ENCODE data around the gene NEK7.

The NEK7 gene

GRCh38 chr1:198259333-198260074 lies 102.7 kb downstream of the NEK7 start:
- Histone ChIP-seq H3K4me1 (ENCODE audit: insufficient read depth, low read length) (peaks cover 17% of the 10 kb centered on the region; the same call in 1 of the 2 replicates), H3K36me3 (ENCODE audit: insufficient read depth, low read length) (no peaks in the 10 kb centered on the region), H3K9me3 (ENCODE audit: insufficient read depth, low read depth, low read length) (no peaks in the 10 kb centered on the region), H3K9ac (ENCODE audit: low read depth, low read length) (no peak overlapping the region), H3K27ac (ENCODE audit: low read depth, low read length) (no peak overlapping the region), H3K4me3 (ENCODE audit: low read length) (no peak overlapping the region), H3K27me3 (ENCODE audit: insufficient read depth, low read length) (no peaks in the 10 kb centered on the region)
- 96% methylated on average over 3 of the region's 3 CpGs for WGBS

GRCh38 chr1:198261886-198262285 lies 105.1 kb downstream of the NEK7 start:
- no peaks in the 10 kb centered on the region for H3K4me1 ChIP-seq (ENCODE audit: insufficient read depth, low read length)
- H3K9me3 ChIP-seq (ENCODE audit: insufficient read depth, low read depth, low read length): no peaks in the 10 kb centered on the region
- no peaks in the 10 kb centered on the region for H3K27me3 ChIP-seq (ENCODE audit: insufficient read depth, low read length)
- no peak overlapping the region for H3K27ac ChIP-seq (ENCODE audit: low read depth, low read length)
- H3K36me3 ChIP-seq (ENCODE audit: insufficient read depth, low read length): no peaks in the 10 kb centered on the region
- H3K9ac ChIP-seq (ENCODE audit: low read depth, low read length): no peak overlapping the region
- H3K4me3 ChIP-seq (ENCODE audit: low read length): no peak overlapping the region

GRCh38 chr1:198263186-198263585 lies 106.4 kb downstream of the NEK7 start:
- no peaks in the 10 kb centered on the region for H3K9me3 ChIP-seq (ENCODE audit: insufficient read depth, low read depth, low read length)
- no peaks in the 10 kb centered on the region for H3K27me3 ChIP-seq (ENCODE audit: insufficient read depth, low read length)
- H3K4me1 ChIP-seq (ENCODE audit: insufficient read depth, low read length): no peaks in the 10 kb centered on the region
- no peak overlapping the region for H3K4me3 ChIP-seq (ENCODE audit: low read length)
- WGBS: 96% methylated on average over 4 of the region's 5 CpGs
- H3K9ac ChIP-seq (ENCODE audit: low read depth, low read length): no peak overlapping the region
- H3K36me3 ChIP-seq (ENCODE audit: insufficient read depth, low read length): no peaks in the 10 kb centered on the region
- H3K27ac ChIP-seq (ENCODE audit: low read depth, low read length): no peak overlapping the region

- Histone ChIP-seq H3K9ac (ENCODE audit: low read depth, low read length) (no peak overlapping the region), H3K36me3 (ENCODE audit: insufficient read depth, low read length) (no peaks in the 10 kb centered on the region), H3K27me3 (ENCODE audit: insufficient read depth, low read length) (no peaks in the 10 kb centered on the region), H3K9me3 (ENCODE audit: insufficient read depth, low read depth, low read length) (no peaks in the 10 kb centered on the region), H3K27ac (ENCODE audit: low read depth, low read length) (no peak overlapping the region), H3K4me3 (ENCODE audit: low read length) (no peak overlapping the region), H3K4me1 (ENCODE audit: insufficient read depth, low read length) (no peaks in the 10 kb centered on the region)
Measured at GRCh38 chr1:198264282-198264681, 107.5 kb downstream of the NEK7 start.

- Histone ChIP-seq H3K27ac (ENCODE audit: low read depth, low read length) (no peak overlapping the region), H3K27me3 (ENCODE audit: insufficient read depth, low read length) (no peaks in the 10 kb centered on the region), H3K36me3 (ENCODE audit: insufficient read depth, low read length) (no peaks in the 10 kb centered on the region), H3K4me3 (ENCODE audit: low read length) (no peak overlapping the region), H3K9me3 (ENCODE audit: insufficient read depth, low read depth, low read length) (no peaks in the 10 kb centered on the region), H3K9ac (ENCODE audit: low read depth, low read length) (no peak overlapping the region), H3K4me1 (ENCODE audit: insufficient read depth, low read length) (no peaks in the 10 kb centered on the region)
- WGBS: 78% methylated on average over 3 of the region's 3 CpGs
Measured at GRCh38 chr1:198265073-198265661, 108.4 kb downstream of the NEK7 start.

- H3K9me3 ChIP-seq (ENCODE audit: insufficient read depth, low read depth, low read length): no peaks in the 10 kb centered on the region
- H3K27me3 ChIP-seq (ENCODE audit: insufficient read depth, low read length): no peaks in the 10 kb centered on the region
- H3K36me3 ChIP-seq (ENCODE audit: insufficient read depth, low read length): no peaks in the 10 kb centered on the region
- H3K4me3 ChIP-seq (ENCODE audit: low read length): no peak overlapping the region
- no peaks in the 10 kb centered on the region for H3K4me1 ChIP-seq (ENCODE audit: insufficient read depth, low read length)
- H3K27ac ChIP-seq (ENCODE audit: low read depth, low read length): no peak overlapping the region
- no peak overlapping the region for H3K9ac ChIP-seq (ENCODE audit: low read depth, low read length)
Measured at GRCh38 chr1:198267056-198267455, 110.3 kb downstream of the NEK7 start.

GRCh38 chr1:198267921-198268320 lies 111.1 kb downstream of the NEK7 start:
- Histone ChIP-seq H3K4me3 (ENCODE audit: low read length) (no peak overlapping the region), H3K9me3 (ENCODE audit: insufficient read depth, low read depth, low read length) (no peaks in the 10 kb centered on the region), H3K27ac (ENCODE audit: low read depth, low read length) (no peak overlapping the region), H3K27me3 (ENCODE audit: insufficient read depth, low read length) (no peaks in the 10 kb centered on the region), H3K36me3 (ENCODE audit: insufficient read depth, low read length) (no peaks in the 10 kb centered on the region), H3K4me1 (ENCODE audit: insufficient read depth, low read length) (no peaks in the 10 kb centered on the region), H3K9ac (ENCODE audit: low read depth, low read length) (no peak overlapping the region)
- WGBS: 92% methylated on average over 4 of the region's 4 CpGs

GRCh38 chr1:198268784-198269645 lies 112.2 kb downstream of the NEK7 start:
- Histone ChIP-seq H3K4me3 (ENCODE audit: low read length) (no peak overlapping the region), H3K4me1 (ENCODE audit: insufficient read depth, low read length) (no peaks in the 10 kb centered on the region), H3K27ac (ENCODE audit: low read depth, low read length) (no peak overlapping the region), H3K27me3 (ENCODE audit: insufficient read depth, low read length) (no peaks in the 10 kb centered on the region), H3K36me3 (ENCODE audit: insufficient read depth, low read length) (no peaks in the 10 kb centered on the region), H3K9ac (ENCODE audit: low read depth, low read length) (no peak overlapping the region), H3K9me3 (ENCODE audit: insufficient read depth, low read depth, low read length) (no peaks in the 10 kb centered on the region)
- WGBS: 97% methylated on average over 2 of the region's 3 CpGs

- no CpG with 5 or more reads among the region's 1 CpG for WGBS
- H3K27me3 ChIP-seq (ENCODE audit: insufficient read depth, low read length): no peaks in the 10 kb centered on the region
- H3K9me3 ChIP-seq (ENCODE audit: insufficient read depth, low read depth, low read length): no peaks in the 10 kb centered on the region
- no peaks in the 10 kb centered on the region for H3K36me3 ChIP-seq (ENCODE audit: insufficient read depth, low read length)
- H3K27ac ChIP-seq (ENCODE audit: low read depth, low read length): no peak overlapping the region
- H3K9ac ChIP-seq (ENCODE audit: low read depth, low read length): no peak overlapping the region
- H3K4me1 ChIP-seq (ENCODE audit: insufficient read depth, low read length): no peaks in the 10 kb centered on the region
- no peak overlapping the region for H3K4me3 ChIP-seq (ENCODE audit: low read length)
Measured at GRCh38 chr1:198269646-198269940, 112.8 kb downstream of the NEK7 start.

GRCh38 chr1:198270273-198270828 lies 113.6 kb downstream of the NEK7 start:
- Histone ChIP-seq H3K9me3 (ENCODE audit: insufficient read depth, low read depth, low read length) (no peaks in the 10 kb centered on the region), H3K9ac (ENCODE audit: low read depth, low read length) (no peak overlapping the region), H3K27me3 (ENCODE audit: insufficient read depth, low read length) (no peaks in the 10 kb centered on the region), H3K27ac (ENCODE audit: low read depth, low read length) (no peak overlapping the region), H3K36me3 (ENCODE audit: insufficient read depth, low read length) (no peaks in the 10 kb centered on the region), H3K4me1 (ENCODE audit: insufficient read depth, low read length) (no peaks in the 10 kb centered on the region), H3K4me3 (ENCODE audit: low read length) (no peak overlapping the region)
- no CpG with 5 or more reads among the region's 1 CpG for WGBS

- Histone ChIP-seq H3K9me3 (ENCODE audit: insufficient read depth, low read depth, low read length) (no peaks in the 10 kb centered on the region), H3K4me1 (ENCODE audit: insufficient read depth, low read length) (0 out of 2 replicates have a peak, but pooled peaks cover 3% of the 10 kb centered on the region), H3K9ac (ENCODE audit: low read depth, low read length) (no peak overlapping the region), H3K4me3 (ENCODE audit: low read length) (no peak overlapping the region), H3K36me3 (ENCODE audit: insufficient read depth, low read length) (no peaks in the 10 kb centered on the region), H3K27me3 (ENCODE audit: insufficient read depth, low read length) (no peaks in the 10 kb centered on the region), H3K27ac (ENCODE audit: low read depth, low read length) (no peak overlapping the region)
Measured at GRCh38 chr1:198271467-198271866, 114.7 kb downstream of the NEK7 start.

All from HUES64 (cell line).